Natural killer cell treated with Interleukin-12 subunit alpha and Interleukin-12 subunit beta and Interleukin-15 and Interleukin-18, amount 100 ng/mL, for 72 hours (primary cell): Measurements from ENCODE around the gene VGLL4. TPM values are rescaled to one million over a fixed set of nuclear protein-coding genes. Genes with fewer than 3 reads are reported as not detected.
"Not testable (repeated sequence)": the region's sequence is repeated elsewhere in the genome, so short reads cannot be mapped to it uniquely, and the experiment has no call there.

ENCODE experiments used
- ATAC-seq, 2 donors: fragments of 150-1000 bp; cut with Tn5 transposase in 1 of 2; sonication (Bioruptor Pico), chemical (Tn5 transposase) in 1 of 2; 2 replicates each; pipeline ENCODE4 v1.10.0; 2021
- DNase-seq: peaks from one replicate; pipeline ENCODE4 v3.0.0; 2022; ENCODE audit warnings: low spot score
- H3K27ac Mint-ChIP-seq, 2 donors: 1 replicate in 1 of 2; 2 replicates in 1 of 2; pipeline ENCODE4 v1.8.0; 2022; ENCODE audit warnings: mixed read lengths in 2 of 2, mild to moderate bottlenecking in 1 of 2, moderate library complexity in 1 of 2
- H3K27me3 Mint-ChIP-seq, 2 donors: 1 replicate in 1 of 2; 2 replicates in 1 of 2; pipeline ENCODE4 v1.8.0; 2022; ENCODE audit warnings: mixed read lengths in 2 of 2
- H3K36me3 Mint-ChIP-seq: one replicate; pipeline ENCODE4 v1.8.0; 2022; ENCODE audit warnings: mixed read lengths
- H3K4me1 Mint-ChIP-seq, 2 donors: 1 replicate in 1 of 2; 2 replicates in 1 of 2; pipeline ENCODE4 v1.8.0; 2022; ENCODE audit warnings: low read depth in 2 of 2, mixed read lengths in 2 of 2, mild to moderate bottlenecking in 1 of 2
- H3K4me3 Mint-ChIP-seq: one replicate; pipeline ENCODE4 v1.8.0; 2022; ENCODE audit warnings: mixed read lengths
- H3K9me3 Mint-ChIP-seq: 2 replicates; pipeline ENCODE4 v1.8.0; 2022; ENCODE audit warnings: mixed read lengths
- total RNA-seq, 2 donors: library from RNA; stranded (reverse); gene quantifications; one replicate each; pipeline ENCODE4 v1.2.3, GENCODE V29; 2022

The VGLL4 gene
- total RNA-seq, 2 donors from 2014 or later = 50.4 to 52.9 TPM

- no peak for ATAC-seq
- no peaks in the 10 kb centered on the region for H3K27me3 Mint-ChIP-seq
- H3K4me1 Mint-ChIP-seq = peaks cover 28 to 37% of the 10 kb centered on the region in 2 donors
- DNase-seq = no peak
- H3K4me3 Mint-ChIP-seq = no peak overlapping the region
- H3K27ac Mint-ChIP-seq = no peak overlapping the region
- H3K9me3 Mint-ChIP-seq = no peaks in the 10 kb centered on the region
- peaks cover 14% of the 10 kb centered on the region for H3K36me3 Mint-ChIP-seq
Observed at GRCh38 chr3:11602886-11603527, 40.7 kb downstream of the VGLL4 start.

- H3K9me3 Mint-ChIP-seq = no peaks in the 10 kb centered on the region
- H3K27me3 Mint-ChIP-seq = no peaks in the 10 kb centered on the region
- ATAC-seq (no peak), DNase-seq (no peak)
- peaks cover 26 to 36% of the 10 kb centered on the region in 2 donors for H3K4me1 Mint-ChIP-seq
- no peak overlapping the region for H3K4me3 Mint-ChIP-seq
- peaks cover 15% of the 10 kb centered on the region for H3K36me3 Mint-ChIP-seq
- no peak overlapping the region for H3K27ac Mint-ChIP-seq
Observed at GRCh38 chr3:11602239-11602840, 41.4 kb downstream of the VGLL4 start.

- Mint-ChIP-seq H3K9me3 (no peaks in the 10 kb centered on the region), H3K4me3 (no peak overlapping the region), H3K27me3 (no peaks in the 10 kb centered on the region), H3K4me1 (peaks cover 20 to 32% of the 10 kb centered on the region in 2 donors), H3K27ac (no peak overlapping the region), H3K36me3 (peaks cover 15% of the 10 kb centered on the region)
- peak; percentile 64 to 65 for ATAC-seq
- no peak for DNase-seq
Observed at GRCh38 chr3:11601446-11602238, 42.1 kb downstream of the VGLL4 start.

DNA sequence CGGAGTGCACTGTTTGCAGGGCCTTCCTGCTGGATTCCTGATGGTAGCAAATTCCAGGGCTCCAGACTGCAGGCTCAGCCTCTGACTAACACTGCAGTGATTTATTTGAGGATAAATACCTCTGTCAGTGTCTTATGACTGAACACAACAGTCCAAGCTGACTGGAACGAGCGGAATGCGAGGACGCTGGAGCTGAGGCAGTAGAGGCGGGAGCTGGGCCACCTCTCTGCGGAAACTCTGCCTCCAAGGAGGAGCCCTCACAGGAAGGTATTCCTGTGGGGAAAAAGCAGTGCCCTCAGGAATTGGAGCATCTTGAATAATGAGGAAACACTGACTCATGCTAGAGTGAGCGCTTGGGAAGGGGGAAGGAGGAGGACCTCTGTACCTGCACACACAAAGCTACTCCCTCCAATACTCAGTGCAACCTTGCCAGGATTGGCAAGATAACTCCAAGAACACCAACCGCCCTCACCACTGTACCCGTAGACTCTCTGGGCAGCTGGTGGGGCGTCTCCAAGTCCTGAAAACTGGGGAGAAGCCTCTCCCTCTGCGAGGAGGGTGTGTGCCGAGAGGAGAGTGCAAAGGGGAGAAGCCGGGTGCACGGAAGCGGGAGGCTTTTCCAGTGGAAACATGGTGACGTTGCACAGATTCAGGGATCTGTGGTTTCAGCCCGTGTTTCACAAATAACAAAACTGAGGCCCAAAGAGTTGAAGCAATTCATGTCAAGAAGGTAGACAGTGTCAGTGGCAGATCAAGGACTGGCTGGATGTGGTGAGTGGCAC, 43.0 kb downstream of the VGLL4 start:
- Mint-ChIP-seq H3K9me3 (no peaks in the 10 kb centered on the region), H3K36me3 (peaks cover 15% of the 10 kb centered on the region), H3K27me3 (no peaks in the 10 kb centered on the region), H3K27ac (no peak overlapping the region), H3K4me3 (no peak overlapping the region), H3K4me1 (peaks cover 13 to 29% of the 10 kb centered on the region in 2 donors)
- DNase-seq (no peak), ATAC-seq (no peak)

DNA sequence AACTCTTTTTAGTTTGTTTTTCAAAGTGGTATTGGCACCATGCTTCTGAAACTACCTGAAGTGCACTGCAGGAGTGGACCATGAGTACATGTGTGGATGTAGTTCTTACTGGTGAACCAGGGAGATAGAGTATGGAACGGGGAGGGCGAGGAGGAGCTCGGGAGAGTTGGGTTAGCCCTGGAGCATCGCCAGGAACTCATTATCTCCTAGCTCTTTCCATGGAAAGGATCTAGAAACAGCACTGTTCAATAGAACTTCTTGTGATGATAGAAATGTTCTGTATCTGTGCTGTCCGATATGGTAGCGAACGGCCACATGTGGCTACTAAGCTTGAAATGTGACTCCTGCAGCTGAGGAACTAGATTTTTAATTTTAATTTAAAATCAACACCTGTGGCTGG, 47.3 kb downstream of the VGLL4 start:
- ATAC-seq = no peak
- H3K4me3 Mint-ChIP-seq = no peak overlapping the region
- no peaks in the 10 kb centered on the region for H3K27me3 Mint-ChIP-seq
- H3K27ac Mint-ChIP-seq = no peak overlapping the region
- peaks cover 23 to 32% of the 10 kb centered on the region in 2 donors for H3K4me1 Mint-ChIP-seq
- no peak for DNase-seq
- H3K9me3 Mint-ChIP-seq = no peaks in the 10 kb centered on the region
- peaks cover 19% of the 10 kb centered on the region for H3K36me3 Mint-ChIP-seq

DNA sequence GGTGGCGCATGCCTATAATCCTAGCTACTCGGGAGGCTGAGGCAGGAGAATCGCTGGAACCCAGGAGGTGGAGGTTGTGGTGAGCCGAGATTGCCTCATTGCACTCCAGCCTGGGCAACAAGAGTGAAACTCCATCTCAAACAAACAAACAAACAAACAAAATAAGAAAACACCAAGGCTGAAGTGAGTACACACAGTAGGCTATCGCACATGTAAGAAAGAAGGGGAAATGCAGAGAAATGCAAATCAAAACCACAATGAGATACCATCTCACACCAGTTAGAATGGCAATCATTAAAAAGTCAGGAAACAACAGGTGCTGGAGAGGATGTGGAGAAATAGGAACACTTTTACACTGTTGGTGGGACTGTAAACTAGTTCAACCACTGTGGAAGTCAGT, 48.7 kb downstream of the VGLL4 start:
- not testable (repeated sequence) for H3K27ac Mint-ChIP-seq, DNase-seq, H3K9me3 Mint-ChIP-seq, H3K27me3 Mint-ChIP-seq, ATAC-seq, H3K4me3 Mint-ChIP-seq
- Mint-ChIP-seq H3K36me3 (peaks cover 16% of the 10 kb centered on the region), H3K4me1 (peaks cover 23 to 39% of the 10 kb centered on the region in 2 donors)

DNA sequence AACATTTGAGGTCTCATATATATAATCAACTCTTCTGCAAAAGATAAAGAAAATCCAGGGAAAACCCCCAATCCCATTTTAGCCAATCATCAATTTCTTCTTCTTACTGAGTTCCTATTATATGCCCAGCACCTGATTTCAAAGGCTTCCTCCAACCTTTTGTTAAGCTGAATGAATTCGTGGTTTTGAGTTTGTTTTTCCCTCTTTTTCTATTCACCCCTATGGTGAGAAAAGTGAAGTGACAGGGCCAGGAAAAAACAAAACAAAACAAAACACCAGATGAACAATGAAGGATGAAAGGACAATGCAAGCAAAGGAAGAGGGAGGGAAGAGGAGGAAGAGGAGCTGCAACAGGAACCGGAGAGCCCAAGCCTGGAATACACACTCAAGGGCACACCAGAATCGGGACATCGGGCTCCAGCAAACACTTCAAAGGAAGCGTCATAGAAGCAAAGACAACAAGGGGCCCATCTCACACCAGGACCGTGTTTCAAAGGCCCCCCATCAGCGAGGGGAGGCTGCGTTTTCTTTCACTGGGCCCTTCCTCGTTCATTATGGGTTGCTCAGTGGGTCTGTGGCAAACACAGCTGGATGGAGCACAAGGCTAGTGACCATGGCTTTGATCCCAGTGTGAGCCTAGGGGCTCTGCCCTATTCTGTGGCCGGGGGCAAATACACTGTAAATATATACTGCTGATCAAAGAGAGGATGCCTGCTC, 50.2 kb downstream of the VGLL4 start:
- no peaks in the 10 kb centered on the region for H3K27me3 Mint-ChIP-seq
- no peaks in the 10 kb centered on the region for H3K9me3 Mint-ChIP-seq
- no peak overlapping the region for H3K27ac Mint-ChIP-seq
- H3K4me3 Mint-ChIP-seq = no peak overlapping the region
- H3K4me1 Mint-ChIP-seq = peaks cover 28 to 49% of the 10 kb centered on the region in 2 donors
- ATAC-seq = no peak
- H3K36me3 Mint-ChIP-seq = peaks cover 10% of the 10 kb centered on the region
- DNase-seq = no peak

- Mint-ChIP-seq H3K36me3 (peaks cover 4% of the 10 kb centered on the region), H3K4me3 (no peak overlapping the region), H3K4me1 (peaks cover 32 to 55% of the 10 kb centered on the region in 2 donors), H3K27ac (no peak overlapping the region), H3K27me3 (no peaks in the 10 kb centered on the region), H3K9me3 (no peaks in the 10 kb centered on the region)
- DNase-seq = no peak
- ATAC-seq = no peak
Observed at GRCh38 chr3:11592445-11593298, 51.0 kb downstream of the VGLL4 start.

DNA sequence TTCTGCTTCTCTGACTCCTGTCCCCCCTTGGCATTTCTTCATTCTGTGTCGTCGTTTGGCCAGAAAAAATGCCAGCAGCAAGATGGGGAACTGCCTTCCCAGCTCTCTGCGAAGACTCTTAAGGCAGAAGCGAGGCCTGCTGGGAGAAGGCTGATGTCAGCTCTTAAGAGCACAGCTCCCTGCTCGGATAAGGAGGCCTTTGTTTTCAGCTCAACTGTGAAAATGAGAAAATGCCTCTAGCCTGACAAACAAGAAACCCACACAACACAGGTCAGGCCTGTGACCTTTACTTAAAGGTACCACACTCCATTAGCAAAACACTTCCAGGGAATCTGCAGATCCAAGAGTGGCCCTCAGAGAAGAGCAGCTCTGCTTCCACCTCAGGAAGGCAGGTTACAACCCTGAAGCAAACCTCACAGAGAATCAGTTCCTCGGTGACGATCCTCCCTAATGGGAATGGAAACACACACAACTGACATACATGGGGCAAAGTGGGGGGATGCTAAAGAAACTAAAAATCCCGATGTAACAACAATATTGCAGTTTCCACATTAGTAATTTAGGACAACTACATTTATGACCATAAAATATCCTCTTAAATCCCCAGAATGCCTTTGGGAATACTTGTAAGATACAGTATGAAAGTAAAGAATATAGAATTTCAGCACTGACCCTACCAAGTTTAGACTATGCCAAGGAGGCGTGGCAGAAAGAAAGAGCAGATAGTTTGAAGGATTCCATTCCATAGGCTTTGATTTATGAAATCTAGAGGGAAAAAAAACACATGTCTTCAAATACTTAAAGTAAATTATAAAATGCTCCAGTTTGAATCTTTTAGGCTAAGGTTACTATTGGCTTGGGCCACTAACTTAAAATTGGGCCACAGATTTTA, 52.1 kb downstream of the VGLL4 start:
- no peaks in the 10 kb centered on the region for H3K9me3 Mint-ChIP-seq
- H3K36me3 Mint-ChIP-seq = peaks cover 4% of the 10 kb centered on the region
- no peak for ATAC-seq

GRCh38 chr3:11591002-11591355, 52.7 kb downstream of the VGLL4 start:
- Mint-ChIP-seq H3K27ac (no peak overlapping the region), H3K36me3 (peaks cover 4% of the 10 kb centered on the region), H3K4me3 (no peak overlapping the region), H3K27me3 (no peaks in the 10 kb centered on the region), H3K9me3 (no peaks in the 10 kb centered on the region), H3K4me1 (peaks cover 43 to 60% of the 10 kb centered on the region in 2 donors)
- DNase-seq = no peak
- no peak for ATAC-seq

More for the DNA sequence above, 52.1 kb downstream of the VGLL4 start:
- no peak overlapping the region for H3K4me3 Mint-ChIP-seq
- H3K27ac Mint-ChIP-seq = no peak overlapping the region
- H3K4me1 Mint-ChIP-seq = peaks cover 36 to 57% of the 10 kb centered on the region in 2 donors
- no peaks in the 10 kb centered on the region for H3K27me3 Mint-ChIP-seq
- no peak for DNase-seq

DNA sequence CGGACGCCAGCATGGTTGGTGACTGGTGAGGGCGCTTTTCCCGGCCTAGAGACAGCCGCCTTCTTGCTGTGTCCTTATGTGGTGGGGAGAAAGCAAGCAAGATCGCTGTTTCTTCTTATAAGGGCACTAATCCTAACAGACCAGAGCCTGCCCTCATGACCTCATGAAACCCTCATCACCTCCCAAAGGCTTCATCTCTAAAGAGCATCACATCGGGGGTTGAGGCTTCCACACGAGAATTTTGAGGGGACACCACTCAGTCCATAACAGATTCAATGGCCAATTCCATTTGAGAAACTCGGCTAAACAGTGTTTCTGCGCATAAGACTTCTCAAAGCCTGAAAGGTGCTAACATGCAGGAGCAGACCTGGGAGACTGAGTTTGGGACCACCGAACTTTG, 54.0 kb downstream of the VGLL4 start:
- Mint-ChIP-seq H3K27ac (no peak overlapping the region), H3K9me3 (no peaks in the 10 kb centered on the region), H3K4me3 (no peak overlapping the region), H3K27me3 (no peaks in the 10 kb centered on the region), H3K4me1 (peaks cover 49 to 58% of the 10 kb centered on the region in 2 donors), H3K36me3 (peaks cover under 1% of the 10 kb centered on the region)
- DNase-seq (no peak), ATAC-seq (no peak)

DNA sequence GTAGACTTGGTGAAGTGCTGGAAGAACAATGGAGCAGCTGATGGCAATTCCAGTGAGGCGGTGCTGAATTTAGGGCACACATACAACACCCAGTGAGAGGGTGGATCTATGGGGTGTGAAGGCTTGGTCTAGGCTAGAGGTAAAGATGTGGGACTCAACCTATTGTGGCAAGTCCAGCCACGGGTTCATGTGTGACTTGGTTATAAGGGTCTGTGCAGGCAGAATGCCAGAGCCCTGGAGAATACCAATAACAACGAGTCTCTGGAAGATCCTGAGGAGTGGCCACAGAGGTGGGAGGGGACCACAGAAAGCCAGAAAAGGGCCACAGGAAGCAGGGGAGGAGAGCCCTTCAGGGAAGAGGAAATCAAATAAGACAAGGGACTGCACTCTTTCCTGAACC, 55.0 kb downstream of the VGLL4 start:
- H3K4me3 Mint-ChIP-seq = no peak overlapping the region

More for the DNA sequence above, 55.0 kb downstream of the VGLL4 start:
- Mint-ChIP-seq H3K4me1 (peaks cover 56 to 62% of the 10 kb centered on the region in 2 donors), H3K36me3 (no peaks in the 10 kb centered on the region), H3K9me3 (no peaks in the 10 kb centered on the region), H3K27me3 (no peaks in the 10 kb centered on the region), H3K27ac (peak overlapping the region; percentile 21 to 69)
- DNase-seq (no peak), ATAC-seq (peak; percentile 24 to 31)
